Stimulated activated CD8-positive, alpha-beta memory T cell treated with anti-CD3 and anti-CD28 coated beads, Interleukin-7, amount 100 ng/mL, for 4 hours (primary cell): ENCODE measurements around the gene PRAMEF1.
"Not testable (repeated sequence)": the region's sequence is repeated elsewhere in the genome, so short reads cannot be mapped to it uniquely, and the experiment has no call there.

Experiments used
- DNase-seq, 2 donors: peaks; one replicate each; pipeline ENCODE4 v3.0.0-alpha.2; 2020; ENCODE audit warnings: low read depth in 2 of 2

PRAMEF1 gene

DNA sequence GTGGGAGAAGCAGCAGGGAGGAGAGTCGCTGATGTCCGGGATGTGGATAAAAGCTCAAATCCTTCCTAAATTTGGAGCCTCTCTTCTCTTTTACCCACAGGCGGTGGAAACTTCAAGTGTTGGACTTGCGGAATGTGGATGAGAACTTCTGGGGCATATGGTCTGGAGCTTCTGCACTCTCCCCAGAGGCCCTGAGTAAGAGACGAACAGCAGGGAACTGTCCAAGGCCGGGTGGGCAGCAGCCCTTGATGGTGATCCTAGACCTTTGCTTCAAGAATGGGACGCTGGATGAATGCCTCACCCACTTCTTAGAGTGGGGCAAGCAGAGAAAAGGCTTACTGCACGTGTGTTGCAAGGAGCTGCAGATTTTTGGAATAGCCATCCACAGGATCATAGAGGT lies 15.8 kb upstream of the PRAMEF1 start:
- DNase-seq = no peak

DNA sequence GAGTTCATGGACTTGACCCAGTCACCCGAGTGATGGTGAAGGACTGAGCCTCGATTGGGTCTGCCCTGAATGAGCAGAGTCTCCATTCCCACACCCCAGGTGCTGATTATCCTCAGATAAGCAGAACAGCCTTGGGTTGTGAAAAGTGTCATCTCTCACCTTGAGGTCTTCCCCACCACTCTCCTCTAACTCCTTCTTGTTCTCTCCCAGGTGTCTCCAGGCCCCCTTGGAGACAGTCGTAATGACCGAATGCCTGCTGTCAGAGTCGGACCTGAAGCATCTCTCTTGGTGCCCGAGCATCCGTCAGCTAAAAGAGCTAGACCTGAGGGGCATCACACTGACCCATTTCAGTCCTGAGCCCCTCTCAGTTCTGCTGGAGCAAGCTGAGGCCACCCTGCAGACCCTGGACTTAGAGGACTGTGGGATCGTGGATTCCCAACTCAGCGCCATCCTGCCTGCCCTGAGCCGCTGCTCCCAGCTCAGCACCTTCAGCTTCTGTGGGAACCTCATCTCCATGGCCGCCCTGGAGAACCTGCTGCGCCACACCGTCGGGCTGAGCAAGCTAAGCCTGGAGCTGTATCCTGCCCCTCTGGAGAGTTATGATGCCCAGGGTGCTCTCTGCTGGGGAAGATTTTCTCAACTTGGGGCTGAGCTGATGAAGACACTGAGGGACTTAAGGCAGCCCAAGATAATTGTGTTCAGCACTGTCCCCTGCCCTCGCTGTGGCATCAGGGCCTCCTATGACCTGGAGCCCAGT lies 14.2 kb upstream of the PRAMEF1 start:
- DNase-seq = no peak

DNA sequence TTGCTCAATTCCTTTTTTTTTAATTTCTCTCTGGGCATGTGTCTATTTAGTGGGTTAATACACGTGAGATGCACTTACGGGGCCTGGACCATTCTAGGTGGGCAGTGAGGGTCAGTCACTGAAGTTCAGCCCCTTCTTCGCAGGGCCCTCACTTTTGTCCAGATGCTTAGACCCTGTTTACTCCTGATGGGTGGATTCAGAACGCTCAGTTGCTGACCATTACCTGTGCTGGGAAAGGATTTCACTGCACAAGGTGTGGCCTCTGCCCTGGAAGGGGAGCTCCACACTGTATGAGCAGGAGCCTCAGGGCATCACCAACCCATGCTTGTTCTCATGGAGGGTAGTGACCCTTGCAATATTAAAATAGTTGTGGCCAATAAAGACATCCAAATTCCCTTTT lies 13.1 kb upstream of the PRAMEF1 start:
- DNase-seq = no peak

GRCh38 chr1:12778907-12779306 lies 12.3 kb upstream of the PRAMEF1 start:
- DNase-seq = no peak

DNA sequence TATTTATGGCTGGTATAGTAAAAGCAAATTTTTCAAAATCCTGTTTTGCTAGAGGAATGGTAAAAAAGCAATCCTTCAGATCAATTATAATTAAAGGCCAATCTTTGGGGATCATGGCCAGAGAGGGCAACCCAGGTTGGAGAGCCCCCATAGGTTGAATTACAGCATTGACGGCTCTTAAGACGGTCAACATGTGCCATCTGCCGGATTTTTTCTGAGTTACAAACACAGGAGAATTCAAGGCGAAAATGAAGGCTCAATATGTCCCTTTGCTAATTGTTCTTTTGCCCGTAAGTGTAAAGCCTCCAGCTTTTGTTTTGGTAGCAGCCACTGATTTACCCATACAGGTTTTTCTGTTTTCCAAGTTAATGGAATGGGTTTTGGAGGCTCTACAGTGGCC lies 9.7 kb upstream of the PRAMEF1 start:
- not testable (repeated sequence) for DNase-seq

DNA sequence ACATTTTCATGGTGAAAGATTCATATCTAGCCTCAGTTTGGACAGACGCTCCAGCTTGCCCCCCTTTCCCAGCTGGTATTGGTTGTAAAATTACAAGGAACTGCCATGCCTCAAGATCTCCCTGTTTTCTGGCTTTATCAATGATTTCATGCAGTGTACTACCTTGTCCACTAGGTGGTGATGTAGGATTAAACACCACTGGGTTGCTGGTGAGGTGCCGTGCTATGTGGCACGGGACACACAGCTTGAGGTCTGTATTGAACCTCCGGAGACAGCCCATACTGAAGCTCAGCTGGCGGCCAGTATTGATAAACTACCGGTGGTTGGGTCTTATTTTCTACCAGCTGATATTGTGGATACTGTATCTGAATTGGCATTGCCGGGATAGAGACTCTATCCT lies 7.4 kb upstream of the PRAMEF1 start:
- DNase-seq = not testable (repeated sequence)

DNA sequence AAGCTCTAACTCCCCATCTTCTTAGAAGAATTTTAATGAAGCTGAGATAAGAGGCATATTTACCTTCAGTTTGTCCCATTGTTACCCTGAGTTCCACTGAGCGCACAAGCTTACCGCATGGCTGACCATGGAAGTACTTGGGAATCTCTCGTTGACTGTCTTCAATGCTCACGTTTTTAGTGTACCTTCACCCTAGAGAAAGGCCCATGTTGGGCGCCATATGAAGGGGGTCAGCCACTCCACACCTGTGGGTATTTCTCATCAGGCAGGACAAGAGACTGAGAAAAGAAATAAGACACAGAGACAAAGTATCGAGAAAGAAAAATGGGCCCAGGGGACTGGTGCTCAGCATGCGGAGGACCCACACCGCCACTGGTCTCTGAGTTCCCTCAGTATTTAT lies 6.5 kb upstream of the PRAMEF1 start:
- not testable (repeated sequence) for DNase-seq

DNA sequence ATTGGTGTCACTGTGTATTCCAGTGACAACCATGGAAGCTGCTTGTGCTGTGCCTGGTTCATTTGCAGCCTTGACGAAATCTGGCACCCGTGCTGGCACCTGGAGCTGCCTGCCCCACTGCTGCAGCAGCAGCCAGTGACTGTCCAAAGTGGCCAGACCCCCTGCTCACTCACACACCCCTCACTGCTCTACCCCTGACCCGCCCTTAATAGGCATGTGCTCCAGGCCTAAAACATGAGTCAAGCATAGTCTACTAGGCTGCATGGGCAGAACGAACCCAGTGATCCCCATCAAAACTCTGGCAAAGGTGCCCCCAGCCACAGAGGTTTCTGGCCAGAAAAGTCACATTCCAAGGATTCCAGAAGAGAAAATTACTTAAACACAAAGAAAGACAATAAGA lies 7.7 kb downstream of the PRAMEF1 start:
- no peak for DNase-seq

GRCh38 chr1:12799730-12800129 lies 8.5 kb downstream of the PRAMEF1 start:
- DNase-seq = no peak

DNA sequence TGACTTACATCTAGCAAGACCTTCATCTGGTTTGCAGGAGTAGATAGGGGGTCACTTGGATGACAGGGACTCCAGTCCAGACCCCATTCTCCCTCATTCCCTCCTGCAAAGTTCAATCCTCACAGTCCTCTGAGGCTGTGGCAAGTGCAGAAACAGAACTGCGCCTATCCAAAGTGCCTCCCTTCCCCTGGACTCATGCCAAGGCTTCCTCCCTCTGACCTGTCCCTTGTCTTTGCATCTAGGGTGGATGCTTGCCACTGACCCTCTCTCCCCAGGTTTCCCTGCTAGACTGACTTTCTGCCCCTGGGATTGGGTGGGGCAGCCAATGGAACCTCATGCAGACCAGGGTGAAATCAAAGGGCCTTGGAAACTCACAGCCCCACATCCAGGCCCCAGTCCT lies 18.7 kb downstream of the PRAMEF1 start:
- DNase-seq = no peak

DNA sequence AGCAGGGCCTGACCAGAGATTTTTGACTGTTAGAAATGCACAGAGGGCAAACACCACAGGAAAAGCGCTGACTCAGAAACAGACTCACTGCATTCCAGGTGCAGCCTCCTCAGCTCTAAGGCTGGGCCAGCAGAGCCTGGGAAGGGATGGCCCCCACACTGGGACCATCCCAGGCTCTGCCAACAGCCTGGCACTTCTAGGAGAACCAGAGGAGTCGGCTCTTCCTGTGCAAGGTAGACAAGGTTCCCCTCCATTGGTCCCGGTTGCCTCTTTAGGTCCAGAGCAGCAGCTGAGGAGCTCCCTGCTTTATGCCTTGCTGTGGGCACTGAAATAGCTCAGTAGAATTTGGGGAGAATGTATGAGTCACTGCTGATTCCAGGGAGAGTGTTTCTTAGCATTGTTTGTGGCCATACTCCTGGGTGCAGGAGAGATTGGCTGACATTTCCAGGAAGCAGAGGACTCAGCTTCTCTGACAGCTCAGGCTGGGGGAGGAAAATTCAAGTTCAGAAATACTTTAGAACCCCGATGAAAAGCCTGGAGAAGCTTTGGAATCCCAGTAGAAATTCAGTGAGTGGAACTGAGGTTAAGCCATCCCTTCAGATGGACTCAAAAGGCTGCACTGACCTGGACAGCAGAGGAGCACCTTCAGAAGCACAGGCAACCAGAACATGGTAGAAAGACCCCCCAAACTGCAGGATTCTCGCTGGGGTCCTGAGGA lies 19.7 kb downstream of the PRAMEF1 start:
- DNase-seq = no peak

GRCh38 chr1:12811409-12811784 lies 20.2 kb downstream of the PRAMEF1 start:
- no peak for DNase-seq

- DNase-seq = not testable (repeated sequence)
Observed at GRCh38 chr1:12819061-12819460, 27.9 kb downstream of the PRAMEF1 start.

- DNase-seq = not testable (repeated sequence)
Observed at GRCh38 chr1:12831310-12831709, 40.1 kb downstream of the PRAMEF1 start, which contains the start of gene PRAMEF11. Gene PRAMEF11 (minus strand): TSS chr1:12831410. CDS start chr1:12828789, 2,621 bp downstream.

- DNase-seq = not testable (repeated sequence)
Observed at GRCh38 chr1:12833251-12833650, 42.1 kb downstream of the PRAMEF1 start.
